Endothelial cell of umbilical vein (primary cell): ENCODE results near the gene HDGFL2.

Experiments
- EZH2 ChIP-seq: IDR thresholded peaks from 2 replicates; pipeline ENCODE4 v1.6.1; 2012; ENCODE audit warnings: borderline replicate concordance, low read depth, mild to moderate bottlenecking, moderate library complexity, low read length, inconsistent platforms; ENCODE audit not compliant: severe bottlenecking
- JUN ChIP-seq: IDR thresholded peaks from 2 replicates; pipeline ENCODE4 v1.6.1; 2011; ENCODE audit warnings: borderline replicate concordance, low read depth; ENCODE audit not compliant: insufficient read length, insufficient read depth
- POLR2A ChIP-seq: IDR thresholded peaks from 2 replicates; pipeline ENCODE4 v1.6.1; 2012; ENCODE audit warnings: low read depth, mild to moderate bottlenecking, control low read depth, low read length
- TF ChIP-seq, protein P1 (sequence below), 2 donors: IDR thresholded peaks; 1 replicate in 1 of 2; 2 replicates in 1 of 2; pipeline ENCODE4 v1.5.1; 2011; ENCODE audit warnings: low read length in 2 of 2, mild to moderate bottlenecking in 2 of 2, moderate library complexity in 2 of 2, control low read depth in 1 of 2, inconsistent platforms in 1 of 2, low read depth in 1 of 2; ENCODE audit not compliant: insufficient read depth in 1 of 2; ENCODE audit errors: extremely low read depth in 1 of 2

DNA sequence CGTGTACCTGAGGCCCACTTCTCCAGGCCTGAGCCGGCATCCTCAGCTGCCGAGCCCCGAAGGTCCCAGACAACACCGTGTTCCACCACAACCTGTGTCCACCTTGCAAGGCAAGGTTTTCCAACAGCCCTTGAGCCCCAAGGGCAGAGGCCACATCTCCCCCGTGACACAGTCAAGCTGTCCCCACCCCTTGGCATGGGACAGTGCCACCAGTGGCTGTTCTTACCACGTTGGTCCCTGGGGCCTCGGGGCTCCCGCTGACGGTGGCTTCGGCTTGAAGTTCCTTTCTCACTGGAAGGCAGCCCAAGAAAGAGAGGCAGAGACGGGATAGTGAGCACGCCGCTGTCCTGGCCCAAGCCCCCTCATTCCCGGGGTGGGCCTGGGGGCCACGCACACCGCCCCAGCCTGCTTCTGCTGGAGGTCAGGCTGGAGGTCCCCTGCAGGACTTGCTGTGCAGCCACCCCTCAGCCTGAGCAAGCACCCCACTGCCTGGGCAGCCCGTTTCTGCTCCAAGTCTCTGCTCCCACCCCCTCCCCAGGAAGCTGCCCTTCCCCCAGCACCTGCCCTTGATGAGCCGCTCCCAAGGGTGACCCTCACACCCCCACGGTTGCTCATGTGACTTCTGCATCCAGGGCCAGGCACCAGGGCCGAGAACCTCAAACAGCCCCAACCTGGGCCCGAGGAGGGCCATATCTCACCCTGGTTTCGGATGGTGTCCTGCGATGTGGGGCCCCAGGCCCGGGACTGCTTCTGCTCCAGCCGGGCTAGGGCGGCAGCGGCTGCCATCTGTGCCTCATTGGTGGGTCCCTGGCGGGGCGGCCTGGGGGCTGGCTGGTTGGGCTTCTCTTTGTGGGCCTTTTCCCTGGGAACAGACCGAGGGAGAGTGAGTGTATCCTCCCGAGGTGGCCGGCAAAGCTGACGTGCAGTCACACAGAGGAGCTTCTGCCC lies 18.6 kb upstream of the HDGFL2 start:
- TF ChIP-seq JUN: no peak
- TF ChIP-seq EZH2: no peak
- TF ChIP-seq, protein P1, sequence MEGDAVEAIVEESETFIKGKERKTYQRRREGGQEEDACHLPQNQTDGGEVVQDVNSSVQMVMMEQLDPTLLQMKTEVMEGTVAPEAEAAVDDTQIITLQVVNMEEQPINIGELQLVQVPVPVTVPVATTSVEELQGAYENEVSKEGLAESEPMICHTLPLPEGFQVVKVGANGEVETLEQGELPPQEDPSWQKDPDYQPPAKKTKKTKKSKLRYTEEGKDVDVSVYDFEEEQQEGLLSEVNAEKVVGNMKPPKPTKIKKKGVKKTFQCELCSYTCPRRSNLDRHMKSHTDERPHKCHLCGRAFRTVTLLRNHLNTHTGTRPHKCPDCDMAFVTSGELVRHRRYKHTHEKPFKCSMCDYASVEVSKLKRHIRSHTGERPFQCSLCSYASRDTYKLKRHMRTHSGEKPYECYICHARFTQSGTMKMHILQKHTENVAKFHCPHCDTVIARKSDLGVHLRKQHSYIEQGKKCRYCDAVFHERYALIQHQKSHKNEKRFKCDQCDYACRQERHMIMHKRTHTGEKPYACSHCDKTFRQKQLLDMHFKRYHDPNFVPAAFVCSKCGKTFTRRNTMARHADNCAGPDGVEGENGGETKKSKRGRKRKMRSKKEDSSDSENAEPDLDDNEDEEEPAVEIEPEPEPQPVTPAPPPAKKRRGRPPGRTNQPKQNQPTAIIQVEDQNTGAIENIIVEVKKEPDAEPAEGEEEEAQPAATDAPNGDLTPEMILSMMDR (IDR thresholded peaks at IDR 0.05; ENCODE audit: extremely low read depth in 1 of 2, insufficient read depth in 1 of 2, low read depth in 1 of 2, low read length in 2 of 2): no peak
- no peak for TF ChIP-seq POLR2A
